ENCODE data around the gene KIAA1217.

GRCh38 chr10:24393201-24393600 lies 184.3 kb downstream of the KIAA1217 start:
- TF ChIP-seq CTCF (IDR thresholded peaks at IDR 0.05 in 2 of 3, conservative IDR thresholded peaks at IDR 0.05 in 1 of 3; ENCODE audit: borderline replicate concordance in 1 of 3, insufficient read depth in 1 of 3, low read depth in 2 of 3, low read length in 2 of 3): no peak
- no peak for TF ChIP-seq REST (IDR thresholded peaks at IDR 0.05; ENCODE audit: low read depth)
- TF ChIP-seq ATF3 (IDR thresholded peaks at IDR 0.05): no peak
- TF ChIP-seq RAD21 (IDR thresholded peaks at IDR 0.05; ENCODE audit: low read depth): no peak
- no peak for TF ChIP-seq YY1 (IDR thresholded peaks at IDR 0.05; ENCODE audit: extremely low read depth, insufficient replicate concordance, low read depth, low read length)
- no peak for TF ChIP-seq FOSL1 (IDR thresholded peaks at IDR 0.05; ENCODE audit: low read depth)
- TF ChIP-seq EGR1 (IDR thresholded peaks at IDR 0.05; ENCODE audit: low read depth): no peak
- TF ChIP-seq EZH2 (IDR thresholded peaks at IDR 0.05): no peak
- TF ChIP-seq ZBTB33 (IDR thresholded peaks at IDR 0.05; ENCODE audit: extremely low read depth, insufficient replicate concordance, low read length): no peak
- no peak for TF ChIP-seq CEBPB (IDR thresholded peaks at IDR 0.05; ENCODE audit: low read depth)
- TF ChIP-seq SRF (IDR thresholded peaks at IDR 0.05; ENCODE audit: low read depth): no peak
- no peak for TF ChIP-seq POLR2A (IDR thresholded peaks at IDR 0.05; ENCODE audit: borderline replicate concordance, extremely low read depth, insufficient read depth, insufficient read length)
- TF ChIP-seq POLR2AphosphoS5 (IDR thresholded peaks at IDR 0.05; ENCODE audit: low read depth, low read length): no peak
